ENCODE data around the gene SMARCAD1.
"Not testable (repeated sequence)": the region's sequence is repeated elsewhere in the genome, so short reads cannot be mapped to it uniquely, and the experiment has no call there.

The SMARCAD1 gene

DNA sequence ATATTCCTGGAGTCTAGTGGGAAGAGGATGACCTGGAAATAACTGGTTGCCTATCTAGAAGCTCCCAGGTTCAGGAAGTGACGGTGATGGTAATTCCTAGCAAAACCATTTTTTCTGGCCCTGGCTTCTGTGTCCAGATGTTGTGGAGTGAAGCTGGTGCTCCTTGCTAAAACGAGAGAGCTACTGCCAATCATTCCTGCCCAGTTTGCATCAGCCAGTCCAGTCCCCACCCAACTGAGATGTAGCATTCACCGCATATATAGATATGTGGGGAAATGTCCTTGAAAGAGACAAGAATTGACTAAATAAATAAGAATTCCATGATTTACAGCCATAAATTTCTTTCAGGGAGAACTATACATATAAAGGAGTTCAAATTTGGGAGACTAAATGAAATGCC is 128.6 kb downstream of the SMARCAD1 start:
- H3K4me3 ChIP-seq (ENCODE audit: severe bottlenecking): no peak overlapping the region
- no peak overlapping the region for H3K27ac ChIP-seq (ENCODE audit: poor library complexity, severe bottlenecking)
- no peaks in the 10 kb centered on the region for H3K36me3 ChIP-seq (ENCODE audit: low read depth)
- H3K9me3 ChIP-seq (ENCODE audit: severe bottlenecking): no peaks in the 10 kb centered on the region
- DNase-seq (ENCODE audit: low spot score): no peak
- no peaks in the 10 kb centered on the region for H3K4me1 ChIP-seq (ENCODE audit: insufficient read depth, poor library complexity, severe bottlenecking)
- ATAC-seq (ENCODE audit: low read depth): no peak
- no peak for TF ChIP-seq CTCF (IDR thresholded peaks at IDR 0.05; ENCODE audit: poor library complexity, severe bottlenecking)
- no peaks in the 10 kb centered on the region for H3K27me3 ChIP-seq (ENCODE audit: insufficient read depth, poor library complexity, severe bottlenecking)

DNA sequence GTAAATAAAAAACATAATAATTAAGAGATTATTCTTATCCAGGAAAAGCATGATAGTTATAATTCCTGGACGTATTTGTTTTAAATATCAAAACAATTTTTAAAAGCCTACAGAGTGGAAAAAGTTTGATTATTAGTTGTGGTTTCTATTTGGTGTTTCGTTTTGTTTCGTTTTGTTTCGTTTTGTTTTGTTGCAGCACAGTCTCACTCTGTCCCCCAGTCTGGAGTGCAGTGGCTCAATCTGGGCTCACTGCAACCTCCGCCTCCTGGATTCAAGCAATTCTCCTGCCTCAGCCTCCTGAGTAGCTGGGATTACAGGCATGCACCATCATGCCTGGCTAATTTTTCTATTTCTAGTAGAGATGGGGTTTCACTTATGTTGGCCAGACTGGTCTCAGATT is 129.1 kb downstream of the SMARCAD1 start:
- H3K27ac ChIP-seq (ENCODE audit: poor library complexity, severe bottlenecking); H3K9me3 ChIP-seq (ENCODE audit: severe bottlenecking); ATAC-seq (ENCODE audit: low read depth); DNase-seq (ENCODE audit: low spot score); H3K4me1 ChIP-seq (ENCODE audit: insufficient read depth, poor library complexity, severe bottlenecking); H3K36me3 ChIP-seq (ENCODE audit: low read depth); H3K4me3 ChIP-seq (ENCODE audit: severe bottlenecking); H3K27me3 ChIP-seq (ENCODE audit: insufficient read depth, poor library complexity, severe bottlenecking): not testable (repeated sequence)

DNA sequence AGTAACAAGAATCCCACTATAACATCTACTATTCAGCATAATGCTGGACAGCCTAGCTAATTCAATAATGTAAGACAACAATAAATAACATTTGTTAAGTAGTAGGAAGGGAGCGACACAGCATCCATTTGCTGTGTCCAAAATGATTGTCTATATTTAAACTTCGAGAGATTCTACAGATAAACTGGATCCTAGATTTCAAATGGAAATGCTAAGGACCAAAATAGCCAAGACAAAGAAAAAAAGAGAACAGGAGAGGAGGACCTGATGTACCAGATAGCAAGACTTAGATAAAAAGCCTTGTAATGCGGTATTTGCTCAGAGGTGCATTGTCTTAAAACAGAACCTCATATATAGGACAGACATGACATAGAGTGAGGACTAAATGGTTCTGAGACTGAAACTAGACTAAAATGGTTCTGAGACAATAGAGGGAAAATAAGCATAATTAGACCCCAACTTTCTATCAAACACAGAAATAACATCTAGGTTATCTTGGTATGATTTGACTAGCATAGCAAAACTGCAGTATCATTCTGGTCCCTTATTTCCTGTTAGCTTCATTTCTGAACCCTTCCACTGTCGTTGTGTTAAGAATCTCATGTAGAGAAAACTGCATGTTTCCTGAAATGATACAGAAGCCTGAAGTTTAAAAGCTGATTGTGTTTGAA is 131.2 kb downstream of the SMARCAD1 start:
- ATAC-seq (ENCODE audit: low read depth): no peak
- DNase-seq (ENCODE audit: low spot score): no peak
- TF ChIP-seq CTCF (IDR thresholded peaks at IDR 0.05; ENCODE audit: poor library complexity, severe bottlenecking): no peak
- H3K9me3 ChIP-seq (ENCODE audit: severe bottlenecking): no peaks in the 10 kb centered on the region
- H3K36me3 ChIP-seq (ENCODE audit: low read depth): no peaks in the 10 kb centered on the region
- H3K4me1 ChIP-seq (ENCODE audit: insufficient read depth, poor library complexity, severe bottlenecking): no peaks in the 10 kb centered on the region
- H3K4me3 ChIP-seq (ENCODE audit: severe bottlenecking): no peak overlapping the region
- H3K27me3 ChIP-seq (ENCODE audit: insufficient read depth, poor library complexity, severe bottlenecking): no peaks in the 10 kb centered on the region
- no peak overlapping the region for H3K27ac ChIP-seq (ENCODE audit: poor library complexity, severe bottlenecking)

DNA sequence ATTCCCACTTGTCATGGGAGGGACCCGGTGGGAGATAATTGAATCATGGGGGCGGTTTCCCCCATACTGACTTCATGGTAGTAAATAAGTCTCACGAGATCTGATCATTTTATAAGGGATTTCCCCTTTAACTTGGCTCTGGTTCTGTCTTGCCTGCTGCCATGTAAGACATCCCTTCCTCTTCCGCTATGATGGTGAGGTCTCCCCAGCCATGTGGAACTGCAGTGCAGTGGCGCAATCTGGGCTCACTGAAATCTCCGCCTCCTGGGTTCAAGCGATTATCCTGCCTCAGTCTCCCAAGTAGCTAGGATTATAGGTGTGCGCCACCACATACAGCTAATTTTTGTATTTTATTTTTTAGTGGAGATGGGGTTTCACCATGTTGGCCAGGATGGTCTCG is 132.1 kb downstream of the SMARCAD1 start:
- DNase-seq (ENCODE audit: low spot score) (no peak), ATAC-seq (ENCODE audit: low read depth) (no peak)
- no peak overlapping the region for H3K4me3 ChIP-seq (ENCODE audit: severe bottlenecking)
- no peaks in the 10 kb centered on the region for H3K27me3 ChIP-seq (ENCODE audit: insufficient read depth, poor library complexity, severe bottlenecking)
- no peak for TF ChIP-seq CTCF (IDR thresholded peaks at IDR 0.05; ENCODE audit: poor library complexity, severe bottlenecking)
- H3K27ac ChIP-seq (ENCODE audit: poor library complexity, severe bottlenecking): no peak overlapping the region
- H3K9me3 ChIP-seq (ENCODE audit: severe bottlenecking): no peaks in the 10 kb centered on the region
- no peaks in the 10 kb centered on the region for H3K36me3 ChIP-seq (ENCODE audit: low read depth)
- H3K4me1 ChIP-seq (ENCODE audit: insufficient read depth, poor library complexity, severe bottlenecking): no peaks in the 10 kb centered on the region
